ENCODE results near the gene AIMP1.
A peak's percentile ranks its signal among the peaks of the same experiment; 100 is the strongest.

Gene AIMP1

DNA sequence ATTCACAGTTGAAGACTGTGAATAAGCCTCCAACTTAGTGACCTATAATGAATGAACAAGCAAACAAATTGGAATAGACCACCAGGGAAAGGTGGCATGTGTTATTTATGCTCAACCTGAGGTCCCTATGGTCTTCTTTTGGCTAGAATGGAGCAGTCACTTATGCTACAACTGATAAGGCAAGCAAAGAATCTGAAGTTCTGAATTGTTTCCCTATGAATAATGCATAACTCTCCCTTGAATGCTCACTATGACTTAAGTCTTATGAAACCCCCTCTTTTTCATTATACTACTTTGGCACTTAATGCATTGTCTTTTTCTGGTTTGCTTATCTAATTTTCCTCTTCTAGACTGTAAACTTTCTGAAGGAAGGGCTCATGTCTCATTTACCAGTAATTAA lies 49.7 kb downstream of the AIMP1 start:
- Histone ChIP-seq H3K4me2 (ENCODE audit: low read length) (no peak overlapping the region), H2AFZ (ENCODE audit: low read depth, low read length) (no peak overlapping the region), H3K4me1 (ENCODE audit: low read length) (peaks cover 6% of the 10 kb centered on the region; the same call in 1 of the 2 replicates), H3K79me2 (ENCODE audit: low read length) (no peaks in the 10 kb centered on the region), H3K9me3 (ENCODE audit: insufficient read depth, low read length) (no peaks in the 10 kb centered on the region), H3K9ac (ENCODE audit: low read length) (no peak overlapping the region), H3K36me3 (replicated peaks; ENCODE audit: low read depth, low read length) (no peaks in the 10 kb centered on the region), H4K20me1 (ENCODE audit: insufficient read depth, low read length) (no peaks in the 10 kb centered on the region), H3K4me3 (ENCODE audit: low read length) (no peak overlapping the region), H3K27ac (ENCODE audit: low read length) (no peak overlapping the region), H3K27me3 (ENCODE audit: low read depth, low read length) (no peaks in the 10 kb centered on the region)
- TF ChIP-seq EZH2phosphoT487 (IDR thresholded peaks at IDR 0.05; ENCODE audit: low read depth) (no peak), CTCF (IDR thresholded peaks at IDR 0.05; ENCODE audit: low read depth, low read length) (no peak)

DNA sequence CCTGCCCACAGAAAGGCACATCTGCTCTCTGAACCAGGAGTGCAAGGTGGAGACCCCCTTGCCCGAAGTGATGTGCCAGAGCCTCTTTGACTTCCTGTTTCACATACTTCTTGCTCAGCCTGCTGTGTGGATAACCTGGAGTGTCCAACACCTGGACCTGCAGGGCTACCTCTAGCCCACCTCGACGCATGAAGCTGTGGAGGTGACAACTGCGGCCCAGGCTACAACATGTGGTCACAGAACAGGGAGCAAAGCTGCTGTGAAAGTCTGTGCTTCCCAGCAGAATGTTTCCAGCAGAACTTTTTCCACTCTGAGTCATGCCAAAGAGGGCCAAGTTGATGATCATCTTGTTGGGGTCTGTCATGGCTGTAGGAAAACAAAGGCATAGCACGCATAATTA lies 50.7 kb downstream of the AIMP1 start:
- no peak overlapping the region for H3K27ac ChIP-seq (ENCODE audit: low read length)
- TF ChIP-seq EZH2phosphoT487 (IDR thresholded peaks at IDR 0.05; ENCODE audit: low read depth) (no peak), CTCF (IDR thresholded peaks at IDR 0.05; ENCODE audit: low read depth, low read length) (no peak)
- no peak overlapping the region for H3K9ac ChIP-seq (ENCODE audit: low read length)
- no peaks in the 10 kb centered on the region for H3K36me3 ChIP-seq (replicated peaks; ENCODE audit: low read depth, low read length)
- H3K4me2 ChIP-seq (ENCODE audit: low read length) = no peak overlapping the region
- no peaks in the 10 kb centered on the region for H3K79me2 ChIP-seq (ENCODE audit: low read length)
- no peaks in the 10 kb centered on the region for H3K27me3 ChIP-seq (ENCODE audit: low read depth, low read length)
- no peaks in the 10 kb centered on the region for H4K20me1 ChIP-seq (ENCODE audit: insufficient read depth, low read length)
- no peaks in the 10 kb centered on the region for H3K9me3 ChIP-seq (ENCODE audit: insufficient read depth, low read length)
- H3K4me3 ChIP-seq (ENCODE audit: low read length) = no peak overlapping the region
- H2AFZ ChIP-seq (ENCODE audit: low read depth, low read length) = no peak overlapping the region
- H3K4me1 ChIP-seq (ENCODE audit: low read length) = peaks cover 6% of the 10 kb centered on the region; the same call in 1 of the 2 replicates

DNA sequence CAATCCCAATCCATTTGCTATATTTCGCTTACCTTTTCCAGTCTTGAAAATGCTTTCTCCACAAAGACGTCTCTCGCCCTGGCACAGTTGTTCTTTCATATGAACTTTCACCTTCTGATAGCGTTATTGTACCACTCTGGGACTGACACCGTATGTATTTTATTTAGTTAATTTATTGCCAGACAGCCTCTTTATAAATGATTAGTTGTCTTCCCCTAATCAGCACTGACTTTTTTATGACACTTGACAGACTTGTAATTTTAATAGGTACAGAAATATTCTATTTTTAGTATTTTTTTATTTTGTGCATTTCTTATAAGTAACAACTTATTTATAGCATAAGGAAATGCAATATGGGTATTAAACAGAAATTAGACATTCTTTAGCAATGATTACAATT lies 52.3 kb downstream of the AIMP1 start, which contains the start of gene GIMD1:
Gene GIMD1, minus strand, starts transcription at position 101 of the 400 bp plus-strand sequence. CDS start 1,343 bp downstream, outside the sequence.
- Histone ChIP-seq H4K20me1 (ENCODE audit: insufficient read depth, low read length) (no peaks in the 10 kb centered on the region), H3K36me3 (replicated peaks; ENCODE audit: low read depth, low read length) (no peaks in the 10 kb centered on the region), H3K79me2 (ENCODE audit: low read length) (no peaks in the 10 kb centered on the region), H3K9ac (ENCODE audit: low read length) (no peak within 1 kb of the TSS), H2AFZ (ENCODE audit: low read depth, low read length) (peak within 1 kb of the TSS; percentile 58; the same call in 1 of the 2 replicates), H3K27ac (ENCODE audit: low read length) (no peak within 1 kb of the TSS), H3K9me3 (ENCODE audit: insufficient read depth, low read length) (no peaks in the 10 kb centered on the region), H3K4me1 (ENCODE audit: low read length) (peaks cover 6% of the 10 kb centered on the region; the same call in 1 of the 2 replicates), H3K4me3 (ENCODE audit: low read length) (peak within 1 kb of the TSS; percentile 26), H3K27me3 (ENCODE audit: low read depth, low read length) (0 out of 2 replicates have a peak, but pooled peaks cover 3% of the 10 kb centered on the region), H3K4me2 (ENCODE audit: low read length) (peak within 1 kb of the TSS; percentile 55)
- no peak for TF ChIP-seq EZH2phosphoT487 (IDR thresholded peaks at IDR 0.05; ENCODE audit: low read depth)
- TF ChIP-seq CTCF (IDR thresholded peaks at IDR 0.05; ENCODE audit: low read depth, low read length) = no peak

DNA sequence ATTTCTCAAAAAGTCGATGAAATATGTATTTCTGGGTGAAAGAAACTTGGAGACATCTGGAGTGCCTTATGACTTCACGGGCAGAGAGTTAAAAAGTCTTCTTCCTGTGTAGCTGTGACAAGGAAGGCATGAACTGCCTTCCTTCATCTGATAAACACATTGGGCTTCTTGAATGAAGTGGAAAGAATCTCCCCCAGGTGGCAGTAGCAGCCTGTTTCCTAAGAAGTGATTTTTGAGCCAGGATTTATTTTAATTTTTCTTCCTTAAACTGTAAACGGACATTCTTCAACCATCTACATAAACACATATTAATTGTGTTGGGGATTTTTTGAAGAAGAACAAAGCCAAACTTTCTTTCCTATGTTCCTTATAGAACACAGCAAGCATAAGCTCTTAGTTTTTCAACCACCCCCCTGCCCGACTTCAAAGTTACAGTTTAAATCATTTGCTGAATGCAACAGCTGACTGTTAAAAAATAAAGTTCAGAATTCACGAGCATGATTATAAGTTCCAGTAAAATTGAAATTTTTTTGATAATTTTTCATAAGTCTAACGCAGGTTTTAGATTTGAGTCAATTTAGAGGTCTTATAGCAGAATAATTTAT lies 53.2 kb downstream of the AIMP1 start:
- Histone ChIP-seq H3K27me3 (ENCODE audit: low read depth, low read length) (0 out of 2 replicates have a peak, but pooled peaks cover 3% of the 10 kb centered on the region), H4K20me1 (ENCODE audit: insufficient read depth, low read length) (no peaks in the 10 kb centered on the region), H3K9me3 (ENCODE audit: insufficient read depth, low read length) (no peaks in the 10 kb centered on the region), H3K9ac (ENCODE audit: low read length) (no peak overlapping the region), H3K4me2 (ENCODE audit: low read length) (peak overlapping the region; percentile 55), H3K79me2 (ENCODE audit: low read length) (no peaks in the 10 kb centered on the region), H3K36me3 (replicated peaks; ENCODE audit: low read depth, low read length) (no peaks in the 10 kb centered on the region), H3K27ac (ENCODE audit: low read length) (no peak overlapping the region), H3K4me1 (ENCODE audit: low read length) (peaks cover 6% of the 10 kb centered on the region; the same call in 1 of the 2 replicates), H2AFZ (ENCODE audit: low read depth, low read length) (peak overlapping the region; percentile 58; the same call in 1 of the 2 replicates), H3K4me3 (ENCODE audit: low read length) (peak overlapping the region; percentile 26)
- TF ChIP-seq EZH2phosphoT487 (IDR thresholded peaks at IDR 0.05; ENCODE audit: low read depth) (no peak), CTCF (IDR thresholded peaks at IDR 0.05; ENCODE audit: low read depth, low read length) (peak; percentile 90)
